Uterus (tissue), 4 donors: ENCODE results near the gene HOXA6. TPM values are rescaled to one million over a fixed set of nuclear protein-coding genes. Genes with fewer than 3 reads are reported as not detected.

Experiments
- DNase-seq, 2 donors: peaks; one replicate each; pipeline ENCODE4 v3.0.0-alpha.2; 2019 to 2020
- H3K27ac ChIP-seq, 2 donors: fragments of 200-600 bp; sonication (generic); 1 replicate in 1 of 2; 2 replicates in 1 of 2; pipeline ENCODE4 v1.5.1; 2016 to 2018
- H3K27me3 ChIP-seq, 2 donors: fragments of 200-600 bp; sonication (generic); one replicate each; pipeline ENCODE4 v1.5.1; 2018 to 2019; ENCODE audit warnings: control low read depth in 1 of 2
- H3K36me3 ChIP-seq, 2 donors: fragments of 200-600 bp; sonication (generic); one replicate each; pipeline ENCODE4 v1.5.1; 2019; ENCODE audit warnings: control low read depth in 1 of 2
- H3K4me1 ChIP-seq, 2 donors: fragments of 200-600 bp; sonication (generic); one replicate each; pipeline ENCODE4 v1.5.1; 2018 to 2019; ENCODE audit warnings: control low read depth in 1 of 2
- H3K4me3 ChIP-seq, 2 donors: fragments of 200-600 bp; sonication (generic); 1 replicate in 1 of 2; 2 replicates in 1 of 2; pipeline ENCODE4 v1.5.1; 2018 to 2019; ENCODE audit warnings: mild to moderate bottlenecking in 1 of 2
- H3K9me3 ChIP-seq, 2 donors: fragments of 200-600 bp; sonication (generic); one replicate each; pipeline ENCODE4 v1.5.1; 2019; ENCODE audit warnings: control low read depth in 1 of 2
- POLR2A ChIP-seq, 2 donors: fragments of 450-650 bp; IDR thresholded peaks; one replicate each; pipeline ENCODE4 v1.6.1; 2016; ENCODE audit warnings: antibody characterized with exemption in 2 of 2, mild to moderate bottlenecking in 1 of 2, moderate library complexity in 1 of 2
- intact Hi-C: fragments of 100-400 bp; cut with DNase I; formaldehyde crosslinking; loops from one replicate; pipeline ENCODE4 v1.15.1; 2023; ENCODE audit warnings: low total_unique reads
- total RNA-seq, 4 donors: library from RNA; depleted of rRNA in 3 of 4; stranded (reverse); fragments of >200 nt in 3 of 4; gene quantifications; one replicate each; pipeline versions ENCODE4 v1.1.0 to v1.2.4, GENCODE V29; 2014 to 2023
- TF ChIP-seq, protein P1 (sequence below), 4 experiments: fragments of 200-600 bp in 2 of 4; fragments of 450-650 bp in 2 of 4; sonication (generic) in 2 of 4; IDR thresholded peaks; one replicate each; pipeline ENCODE4 v1.5.1; 2016 to 2019; ENCODE audit warnings: antibody characterized with exemption in 4 of 4, mild to moderate bottlenecking in 2 of 4, moderate library complexity in 1 of 4
- donor health status: DM: yes; HTN: yes; CAD: no.

Gene HOXA6
- total RNA-seq, 4 donors from 2014 or later, result 1.8 to 19.1 (median 15.4) TPM

DNA sequence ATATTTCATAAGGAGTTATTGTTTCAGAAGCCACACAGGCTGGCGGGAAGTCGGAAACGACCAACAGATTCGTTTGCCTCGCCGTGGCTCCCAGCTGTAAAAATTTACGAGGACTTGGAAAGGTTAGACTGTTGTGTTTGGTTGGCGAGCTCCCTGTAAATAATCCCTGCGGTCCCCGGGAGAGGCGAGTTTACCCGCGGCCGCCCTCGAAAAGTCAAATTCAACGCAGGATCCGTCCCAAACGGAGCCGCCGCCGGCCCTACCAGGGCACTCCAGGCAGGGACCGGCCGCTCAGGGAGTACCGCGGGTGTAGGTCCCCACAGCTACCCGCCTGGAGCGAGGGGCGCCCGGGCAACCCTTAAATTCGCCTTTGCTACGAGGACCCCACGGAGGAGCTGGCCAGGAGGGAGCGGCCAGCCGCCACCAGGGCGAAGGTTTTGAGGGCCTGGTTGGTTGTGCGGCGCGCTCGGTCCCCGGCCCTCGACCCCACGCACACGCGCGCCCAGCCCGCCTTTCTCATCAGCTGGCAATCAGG, 18.5 kb upstream of the HOXA6 start:
- peak overlapping the region; percentile 94 to 96 for H3K27ac ChIP-seq
- H3K4me1 ChIP-seq, result no peaks in the 10 kb centered on the region
- peak; percentile 43 to 62 for DNase-seq
- peak overlapping the region; percentile 58 to 66 for H3K4me3 ChIP-seq
- H3K36me3 ChIP-seq, result no peaks in the 10 kb centered on the region
- intact Hi-C loops, result loop anchor here (5.0 kb wide), 1 partner anchor 1309 kb away; no protein-coding TSS in a partner anchor
- TF ChIP-seq, protein P1, sequence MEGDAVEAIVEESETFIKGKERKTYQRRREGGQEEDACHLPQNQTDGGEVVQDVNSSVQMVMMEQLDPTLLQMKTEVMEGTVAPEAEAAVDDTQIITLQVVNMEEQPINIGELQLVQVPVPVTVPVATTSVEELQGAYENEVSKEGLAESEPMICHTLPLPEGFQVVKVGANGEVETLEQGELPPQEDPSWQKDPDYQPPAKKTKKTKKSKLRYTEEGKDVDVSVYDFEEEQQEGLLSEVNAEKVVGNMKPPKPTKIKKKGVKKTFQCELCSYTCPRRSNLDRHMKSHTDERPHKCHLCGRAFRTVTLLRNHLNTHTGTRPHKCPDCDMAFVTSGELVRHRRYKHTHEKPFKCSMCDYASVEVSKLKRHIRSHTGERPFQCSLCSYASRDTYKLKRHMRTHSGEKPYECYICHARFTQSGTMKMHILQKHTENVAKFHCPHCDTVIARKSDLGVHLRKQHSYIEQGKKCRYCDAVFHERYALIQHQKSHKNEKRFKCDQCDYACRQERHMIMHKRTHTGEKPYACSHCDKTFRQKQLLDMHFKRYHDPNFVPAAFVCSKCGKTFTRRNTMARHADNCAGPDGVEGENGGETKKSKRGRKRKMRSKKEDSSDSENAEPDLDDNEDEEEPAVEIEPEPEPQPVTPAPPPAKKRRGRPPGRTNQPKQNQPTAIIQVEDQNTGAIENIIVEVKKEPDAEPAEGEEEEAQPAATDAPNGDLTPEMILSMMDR (IDR thresholded peaks at IDR 0.05), result peak in 1 of 4 experiments; percentile 11
- no peak for TF ChIP-seq POLR2A (IDR thresholded peaks at IDR 0.05)
- no peaks in the 10 kb centered on the region for H3K27me3 ChIP-seq
- no peaks in the 10 kb centered on the region for H3K9me3 ChIP-seq

GRCh38 chr7:27165089-27165995, 17.8 kb upstream of the HOXA6 start, which contains the start of gene HOXA9:
Gene HOXA9, minus strand, starts transcription at chr7:27165537. Its CDS starts 80 bp downstream, at chr7:27165457.
- Histone ChIP-seq H3K4me1 (no peaks in the 10 kb centered on the region), H3K27ac (peak within 1 kb of the TSS; percentile 94 to 96), H3K36me3 (no peaks in the 10 kb centered on the region), H3K27me3 (no peaks in the 10 kb centered on the region), H3K4me3 (peak within 1 kb of the TSS; percentile 58 to 66), H3K9me3 (no peaks in the 10 kb centered on the region)
- intact Hi-C loops, result loop anchor here (5.0 kb wide), 1 partner anchor 1308 kb away; no protein-coding TSS in a partner anchor
- peak; percentile 83 to 93 for DNase-seq
- TF ChIP-seq POLR2A (IDR thresholded peaks at IDR 0.05), result peak; percentile 55 to 73
- TF ChIP-seq, protein P1 (IDR thresholded peaks at IDR 0.05), result peak in 2 of 4 experiments; percentile 10 to 29

- no peaks in the 10 kb centered on the region for H3K27me3 ChIP-seq
- H3K27ac ChIP-seq, result peak overlapping the region; percentile 94 to 96
- TF ChIP-seq, protein P1 (IDR thresholded peaks at IDR 0.05), result no peak
- TF ChIP-seq POLR2A (IDR thresholded peaks at IDR 0.05), result no peak
- intact Hi-C loops, result loop anchor here (5.0 kb wide), 2 partner anchors 307 to 1307 kb away; no protein-coding TSS in a partner anchor
- no peaks in the 10 kb centered on the region for H3K36me3 ChIP-seq
- H3K4me3 ChIP-seq, result peak overlapping the region; percentile 58 to 66
- no peaks in the 10 kb centered on the region for H3K9me3 ChIP-seq
- H3K4me1 ChIP-seq, result no peaks in the 10 kb centered on the region
- peak in 1 of 2 donors; percentile 54 for DNase-seq
Measured at GRCh38 chr7:27164367-27165088, 17.0 kb upstream of the HOXA6 start.

GRCh38 chr7:27164045-27164366, 16.4 kb upstream of the HOXA6 start:
- peak overlapping the region; percentile 58 to 66 for H3K4me3 ChIP-seq
- no peaks in the 10 kb centered on the region for H3K27me3 ChIP-seq
- TF ChIP-seq, protein P1 (IDR thresholded peaks at IDR 0.05), result no peak
- no peak for TF ChIP-seq POLR2A (IDR thresholded peaks at IDR 0.05)
- H3K9me3 ChIP-seq, result no peaks in the 10 kb centered on the region
- intact Hi-C loops, result loop anchor here (5.0 kb wide), 1 partner anchor 307 kb away; no protein-coding TSS in a partner anchor
- no peaks in the 10 kb centered on the region for H3K4me1 ChIP-seq
- DNase-seq, result no peak
- peak overlapping the region; percentile 94 to 96 for H3K27ac ChIP-seq
- no peaks in the 10 kb centered on the region for H3K36me3 ChIP-seq
